ENCODE results near the gene PLA2G4F.

DNA sequence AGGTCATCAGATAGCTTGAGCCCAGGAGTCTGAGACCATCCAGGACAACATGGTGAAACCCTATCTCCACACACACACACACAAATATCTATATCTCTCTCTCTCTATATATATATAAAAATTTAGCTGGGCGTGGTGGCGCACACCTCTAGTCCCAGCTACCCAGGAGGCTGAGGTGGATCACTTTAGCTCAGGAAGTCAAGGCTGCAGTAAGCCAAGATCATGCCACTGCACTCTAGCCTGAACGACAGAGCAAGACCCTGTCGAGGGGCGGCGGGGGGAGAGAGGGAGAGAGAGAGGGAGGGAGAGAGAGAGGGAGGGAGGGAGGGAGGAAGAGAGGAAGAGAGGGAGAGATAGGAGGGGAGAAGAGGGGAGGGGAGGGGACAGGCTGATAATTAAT is 28.0 kb downstream of the PLA2G4F start:
- TF ChIP-seq, protein P1, sequence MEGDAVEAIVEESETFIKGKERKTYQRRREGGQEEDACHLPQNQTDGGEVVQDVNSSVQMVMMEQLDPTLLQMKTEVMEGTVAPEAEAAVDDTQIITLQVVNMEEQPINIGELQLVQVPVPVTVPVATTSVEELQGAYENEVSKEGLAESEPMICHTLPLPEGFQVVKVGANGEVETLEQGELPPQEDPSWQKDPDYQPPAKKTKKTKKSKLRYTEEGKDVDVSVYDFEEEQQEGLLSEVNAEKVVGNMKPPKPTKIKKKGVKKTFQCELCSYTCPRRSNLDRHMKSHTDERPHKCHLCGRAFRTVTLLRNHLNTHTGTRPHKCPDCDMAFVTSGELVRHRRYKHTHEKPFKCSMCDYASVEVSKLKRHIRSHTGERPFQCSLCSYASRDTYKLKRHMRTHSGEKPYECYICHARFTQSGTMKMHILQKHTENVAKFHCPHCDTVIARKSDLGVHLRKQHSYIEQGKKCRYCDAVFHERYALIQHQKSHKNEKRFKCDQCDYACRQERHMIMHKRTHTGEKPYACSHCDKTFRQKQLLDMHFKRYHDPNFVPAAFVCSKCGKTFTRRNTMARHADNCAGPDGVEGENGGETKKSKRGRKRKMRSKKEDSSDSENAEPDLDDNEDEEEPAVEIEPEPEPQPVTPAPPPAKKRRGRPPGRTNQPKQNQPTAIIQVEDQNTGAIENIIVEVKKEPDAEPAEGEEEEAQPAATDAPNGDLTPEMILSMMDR (IDR thresholded peaks at IDR 0.05), result no peak
- TF ChIP-seq POLR2A (IDR thresholded peaks at IDR 0.05) (no peak), EP300 (IDR thresholded peaks at IDR 0.05) (no peak)

All from tibial nerve (tissue), 4 donors.